Caco-2 (cell line): Measurements from ENCODE around the gene GRK5. TPM values are rescaled to one million over a fixed set of nuclear protein-coding genes. Genes with fewer than 3 reads are reported as not detected.

Experiments used
- BruUV-seq: library from RNA; stranded (reverse); fragments of 400-500 nt; replicated peaks from 2 replicates; lab custom pipeline; 2021; lab: Mats Ljungman, UMichigan
- CTCF ChIA-PET: fragments of 300-600 bp; sonication (Branson Sonifier 250); formaldehyde crosslinking; loops from one replicate; lab custom pipeline; 2022; ENCODE audit warnings: antibody characterized with exemption; lab: Charles Lee
- POLR2A ChIA-PET: fragments of 300-600 bp; sonication (Branson Sonifier 250); formaldehyde crosslinking; loops from one replicate; lab custom pipeline; 2022; ENCODE audit warnings: antibody characterized with exemption; lab: Charles Lee
- DNase-seq, 2 experiments: peaks; one replicate each; pipeline versions ENCODE4 v3.0.0 to v3.0.0-alpha.2; 2020 to 2022
- H3K27me3 ChIP-seq: replicated peaks from 2 replicates; pipeline ENCODE4 v1.6.0; 2011; ENCODE audit warnings: low read length; ENCODE audit not compliant: control insufficient read depth, insufficient read depth
- H3K36me3 ChIP-seq: 2 replicates; pipeline ENCODE4 v1.5.1; 2011; ENCODE audit warnings: low read length; ENCODE audit not compliant: control insufficient read depth, insufficient read depth
- H3K4me1 ChIP-seq: fragments of 250-450 bp; sonication (Bioruptor Pico); 2 replicates; pipeline ENCODE4 v1.5.1; 2020; ENCODE audit warnings: mild to moderate bottlenecking
- H3K4me3 ChIP-seq: 2 replicates; pipeline ENCODE4 v1.5.1; 2011; ENCODE audit warnings: low read depth, mild to moderate bottlenecking, control low read depth, low read length
- H3K9me3 ChIP-seq: fragments of 250-450 bp; sonication (Bioruptor Pico); 2 replicates; pipeline ENCODE4 v1.5.1; 2020; ENCODE audit warnings: mild to moderate bottlenecking, moderate library complexity
- H3K27ac Mint-ChIP-seq: one replicate; pipeline ENCODE4 v1.8.0; 2022; ENCODE audit warnings: mixed read lengths; ENCODE audit not compliant: unreplicated experiment
- H3K27me3 Mint-ChIP-seq: one replicate; pipeline ENCODE4 v1.8.0; 2022; ENCODE audit warnings: mixed read lengths; ENCODE audit not compliant: insufficient read depth, unreplicated experiment
- H3K36me3 Mint-ChIP-seq: one replicate; pipeline ENCODE4 v1.8.0; 2022; ENCODE audit warnings: mild to moderate bottlenecking, mixed read lengths; ENCODE audit not compliant: insufficient read depth, unreplicated experiment
- H3K4me1 Mint-ChIP-seq: one replicate; pipeline ENCODE4 v1.8.0; 2022; ENCODE audit warnings: low read depth, mixed read lengths; ENCODE audit not compliant: unreplicated experiment
- H3K4me3 Mint-ChIP-seq: one replicate; pipeline ENCODE4 v1.8.0; 2022; ENCODE audit warnings: mild to moderate bottlenecking, moderate library complexity, mixed read lengths; ENCODE audit not compliant: unreplicated experiment
- H3K9me3 Mint-ChIP-seq: one replicate; pipeline ENCODE4 v1.8.0; 2022; ENCODE audit warnings: mixed read lengths; ENCODE audit not compliant: unreplicated experiment
- CTCF ChIP-seq, 2 experiments: fragments of 200-600 bp in 1 of 2; IDR thresholded peaks; 1 replicate in 1 of 2; 2 replicates in 1 of 2; pipeline versions ENCODE4 v1.5.1 to v1.8.0; 2011 to 2022; ENCODE audit warnings: antibody characterized with exemption in 1 of 2, control low read depth in 1 of 2, inconsistent platforms in 1 of 2, low read depth in 1 of 2, low read length in 1 of 2, mild to moderate bottlenecking in 1 of 2, moderate library complexity in 1 of 2; ENCODE audit not compliant: insufficient read depth in 1 of 2, severe bottlenecking in 1 of 2, unreplicated experiment in 1 of 2
- intact Hi-C: fragments of 100-400 bp; cut with micrococcal nuclease; formaldehyde crosslinking; loops from one replicate; pipeline ENCODE4 v1.10.0; 2022; ENCODE audit not compliant: unreplicated experiment
- total RNA-seq: library from RNA; stranded (reverse); gene quantifications from 2 replicates; pipeline ENCODE4 v1.2.3, GENCODE V29; 2022

GRK5 gene
- total RNA-seq, 1 experiment from 2014 or later, result 7.7 TPM

GRCh38 chr10:119405520-119405807 lies 198.1 kb downstream of the GRK5 start:
- Mint-ChIP-seq H3K27me3 (no peaks in the 10 kb centered on the region), H3K36me3 (no peaks in the 10 kb centered on the region), H3K4me1 (peaks cover 8% of the 10 kb centered on the region), H3K27ac (no peak overlapping the region), H3K9me3 (no peaks in the 10 kb centered on the region), H3K4me3 (no peak overlapping the region)
- Histone ChIP-seq H3K36me3 (no peaks in the 10 kb centered on the region), H3K9me3 (no peaks in the 10 kb centered on the region), H3K4me3 (no peak overlapping the region), H3K4me1 (no peaks in the 10 kb centered on the region), H3K27me3 (no peaks in the 10 kb centered on the region)
- POLR2A ChIA-PET, result no interaction called here
- CTCF ChIA-PET, result interaction anchor here (0.9 kb wide), 1 partner anchor 116 kb away, joined by 3 read pairs; no protein-coding TSS in a partner anchor
- no peak for TF ChIP-seq CTCF (IDR thresholded peaks at IDR 0.05; ENCODE audit: insufficient read depth in 1 of 2, low read depth in 1 of 2, low read length in 1 of 2, severe bottlenecking in 1 of 2, unreplicated experiment in 1 of 2)
- DNase-seq, result no peak
- intact Hi-C loops, result no loop called here
- no TSS peak for BruUV-seq

DNA sequence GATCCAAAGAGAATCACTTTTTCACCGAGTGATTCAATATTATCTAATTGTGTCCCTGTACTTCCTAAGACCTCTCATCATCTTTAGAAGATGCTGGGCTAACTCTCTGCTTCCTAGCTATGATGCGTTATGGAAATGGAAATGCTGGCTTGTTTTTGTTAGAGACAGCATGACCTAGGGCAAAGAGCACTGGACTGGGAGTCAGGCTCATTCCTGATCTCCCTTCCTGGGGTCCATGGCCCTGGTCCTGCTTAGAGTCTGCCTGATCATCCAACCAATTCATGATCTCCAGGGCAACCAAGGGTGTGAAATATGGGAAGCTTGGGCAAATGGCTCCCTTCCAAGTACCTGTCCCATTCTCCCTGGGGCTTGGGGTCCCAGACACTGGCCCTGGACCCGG lies 198.8 kb downstream of the GRK5 start:
- BruUV-seq, result no TSS peak
- no peaks in the 10 kb centered on the region for H3K9me3 ChIP-seq
- no peaks in the 10 kb centered on the region for H3K36me3 ChIP-seq
- intact Hi-C loops, result no loop called here
- H3K4me1 ChIP-seq, result no peaks in the 10 kb centered on the region
- TF ChIP-seq CTCF (IDR thresholded peaks at IDR 0.05; ENCODE audit: insufficient read depth in 1 of 2, low read depth in 1 of 2, low read length in 1 of 2, severe bottlenecking in 1 of 2, unreplicated experiment in 1 of 2), result no peak
- Mint-ChIP-seq H3K27me3 (no peaks in the 10 kb centered on the region), H3K4me1 (peaks cover 8% of the 10 kb centered on the region), H3K27ac (no peak overlapping the region), H3K36me3 (no peaks in the 10 kb centered on the region), H3K4me3 (no peak overlapping the region), H3K9me3 (no peaks in the 10 kb centered on the region)
- H3K27me3 ChIP-seq, result no peaks in the 10 kb centered on the region
- no peak overlapping the region for H3K4me3 ChIP-seq
- ChIA-PET POLR2A (no interaction called here), CTCF (interaction anchor here (0.9 kb wide), 1 partner anchor 116 kb away, joined by 3 read pairs; no protein-coding TSS in a partner anchor)
- DNase-seq, result no peak

GRCh38 chr10:119406601-119407253 lies 199.4 kb downstream of the GRK5 start:
- no peaks in the 10 kb centered on the region for H3K9me3 ChIP-seq
- Mint-ChIP-seq H3K36me3 (no peaks in the 10 kb centered on the region), H3K4me1 (peaks cover 2% of the 10 kb centered on the region), H3K9me3 (no peaks in the 10 kb centered on the region), H3K27me3 (no peaks in the 10 kb centered on the region), H3K4me3 (no peak overlapping the region), H3K27ac (no peak overlapping the region)
- intact Hi-C loops, result no loop called here
- no peaks in the 10 kb centered on the region for H3K27me3 ChIP-seq
- ChIA-PET POLR2A (no interaction called here), CTCF (no interaction called here)
- no peak for TF ChIP-seq CTCF (IDR thresholded peaks at IDR 0.05; ENCODE audit: insufficient read depth in 1 of 2, low read depth in 1 of 2, low read length in 1 of 2, severe bottlenecking in 1 of 2, unreplicated experiment in 1 of 2)
- no peak overlapping the region for H3K4me3 ChIP-seq
- BruUV-seq, result no TSS peak
- H3K4me1 ChIP-seq, result no peaks in the 10 kb centered on the region
- H3K36me3 ChIP-seq, result no peaks in the 10 kb centered on the region
- no peak for DNase-seq
